ENCODE data around the gene STRN3. TPM values are rescaled to one million over a fixed set of nuclear protein-coding genes. Genes with fewer than 3 reads are reported as not detected.

STRN3 gene
- total and polyA plus RNA-seq, 2 of the 8 experiments (the other 6 are each of a cell fraction or from before 2014, with no cell fraction given) = 8.7 to 38.1 TPM

GRCh38 chr14:31029016-31029970 lies 3.1 kb upstream of the STRN3 start (continued):
- TF ChIP-seq, protein P1, sequence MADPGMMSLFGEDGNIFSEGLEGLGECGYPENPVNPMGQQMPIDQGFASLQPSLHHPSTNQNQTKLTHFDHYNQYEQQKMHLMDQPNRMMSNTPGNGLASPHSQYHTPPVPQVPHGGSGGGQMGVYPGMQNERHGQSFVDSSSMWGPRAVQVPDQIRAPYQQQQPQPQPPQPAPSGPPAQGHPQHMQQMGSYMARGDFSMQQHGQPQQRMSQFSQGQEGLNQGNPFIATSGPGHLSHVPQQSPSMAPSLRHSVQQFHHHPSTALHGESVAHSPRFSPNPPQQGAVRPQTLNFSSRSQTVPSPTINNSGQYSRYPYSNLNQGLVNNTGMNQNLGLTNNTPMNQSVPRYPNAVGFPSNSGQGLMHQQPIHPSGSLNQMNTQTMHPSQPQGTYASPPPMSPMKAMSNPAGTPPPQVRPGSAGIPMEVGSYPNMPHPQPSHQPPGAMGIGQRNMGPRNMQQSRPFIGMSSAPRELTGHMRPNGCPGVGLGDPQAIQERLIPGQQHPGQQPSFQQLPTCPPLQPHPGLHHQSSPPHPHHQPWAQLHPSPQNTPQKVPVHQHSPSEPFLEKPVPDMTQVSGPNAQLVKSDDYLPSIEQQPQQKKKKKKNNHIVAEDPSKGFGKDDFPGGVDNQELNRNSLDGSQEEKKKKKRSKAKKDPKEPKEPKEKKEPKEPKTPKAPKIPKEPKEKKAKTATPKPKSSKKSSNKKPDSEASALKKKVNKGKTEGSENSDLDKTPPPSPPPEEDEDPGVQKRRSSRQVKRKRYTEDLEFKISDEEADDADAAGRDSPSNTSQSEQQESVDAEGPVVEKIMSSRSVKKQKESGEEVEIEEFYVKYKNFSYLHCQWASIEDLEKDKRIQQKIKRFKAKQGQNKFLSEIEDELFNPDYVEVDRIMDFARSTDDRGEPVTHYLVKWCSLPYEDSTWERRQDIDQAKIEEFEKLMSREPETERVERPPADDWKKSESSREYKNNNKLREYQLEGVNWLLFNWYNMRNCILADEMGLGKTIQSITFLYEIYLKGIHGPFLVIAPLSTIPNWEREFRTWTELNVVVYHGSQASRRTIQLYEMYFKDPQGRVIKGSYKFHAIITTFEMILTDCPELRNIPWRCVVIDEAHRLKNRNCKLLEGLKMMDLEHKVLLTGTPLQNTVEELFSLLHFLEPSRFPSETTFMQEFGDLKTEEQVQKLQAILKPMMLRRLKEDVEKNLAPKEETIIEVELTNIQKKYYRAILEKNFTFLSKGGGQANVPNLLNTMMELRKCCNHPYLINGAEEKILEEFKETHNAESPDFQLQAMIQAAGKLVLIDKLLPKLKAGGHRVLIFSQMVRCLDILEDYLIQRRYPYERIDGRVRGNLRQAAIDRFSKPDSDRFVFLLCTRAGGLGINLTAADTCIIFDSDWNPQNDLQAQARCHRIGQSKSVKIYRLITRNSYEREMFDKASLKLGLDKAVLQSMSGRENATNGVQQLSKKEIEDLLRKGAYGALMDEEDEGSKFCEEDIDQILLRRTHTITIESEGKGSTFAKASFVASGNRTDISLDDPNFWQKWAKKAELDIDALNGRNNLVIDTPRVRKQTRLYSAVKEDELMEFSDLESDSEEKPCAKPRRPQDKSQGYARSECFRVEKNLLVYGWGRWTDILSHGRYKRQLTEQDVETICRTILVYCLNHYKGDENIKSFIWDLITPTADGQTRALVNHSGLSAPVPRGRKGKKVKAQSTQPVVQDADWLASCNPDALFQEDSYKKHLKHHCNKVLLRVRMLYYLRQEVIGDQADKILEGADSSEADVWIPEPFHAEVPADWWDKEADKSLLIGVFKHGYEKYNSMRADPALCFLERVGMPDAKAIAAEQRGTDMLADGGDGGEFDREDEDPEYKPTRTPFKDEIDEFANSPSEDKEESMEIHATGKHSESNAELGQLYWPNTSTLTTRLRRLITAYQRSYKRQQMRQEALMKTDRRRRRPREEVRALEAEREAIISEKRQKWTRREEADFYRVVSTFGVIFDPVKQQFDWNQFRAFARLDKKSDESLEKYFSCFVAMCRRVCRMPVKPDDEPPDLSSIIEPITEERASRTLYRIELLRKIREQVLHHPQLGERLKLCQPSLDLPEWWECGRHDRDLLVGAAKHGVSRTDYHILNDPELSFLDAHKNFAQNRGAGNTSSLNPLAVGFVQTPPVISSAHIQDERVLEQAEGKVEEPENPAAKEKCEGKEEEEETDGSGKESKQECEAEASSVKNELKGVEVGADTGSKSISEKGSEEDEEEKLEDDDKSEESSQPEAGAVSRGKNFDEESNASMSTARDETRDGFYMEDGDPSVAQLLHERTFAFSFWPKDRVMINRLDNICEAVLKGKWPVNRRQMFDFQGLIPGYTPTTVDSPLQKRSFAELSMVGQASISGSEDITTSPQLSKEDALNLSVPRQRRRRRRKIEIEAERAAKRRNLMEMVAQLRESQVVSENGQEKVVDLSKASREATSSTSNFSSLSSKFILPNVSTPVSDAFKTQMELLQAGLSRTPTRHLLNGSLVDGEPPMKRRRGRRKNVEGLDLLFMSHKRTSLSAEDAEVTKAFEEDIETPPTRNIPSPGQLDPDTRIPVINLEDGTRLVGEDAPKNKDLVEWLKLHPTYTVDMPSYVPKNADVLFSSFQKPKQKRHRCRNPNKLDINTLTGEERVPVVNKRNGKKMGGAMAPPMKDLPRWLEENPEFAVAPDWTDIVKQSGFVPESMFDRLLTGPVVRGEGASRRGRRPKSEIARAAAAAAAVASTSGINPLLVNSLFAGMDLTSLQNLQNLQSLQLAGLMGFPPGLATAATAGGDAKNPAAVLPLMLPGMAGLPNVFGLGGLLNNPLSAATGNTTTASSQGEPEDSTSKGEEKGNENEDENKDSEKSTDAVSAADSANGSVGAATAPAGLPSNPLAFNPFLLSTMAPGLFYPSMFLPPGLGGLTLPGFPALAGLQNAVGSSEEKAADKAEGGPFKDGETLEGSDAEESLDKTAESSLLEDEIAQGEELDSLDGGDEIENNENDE (IDR thresholded peaks at IDR 0.05; ENCODE audit: insufficient replicate concordance, low read length) = no peak
- TF ChIP-seq KDM1A (IDR thresholded peaks at IDR 0.05; ENCODE audit: borderline replicate concordance, low read length) (no peak), CTBP2 (IDR thresholded peaks at IDR 0.05; ENCODE audit: borderline replicate concordance, insufficient read depth, insufficient read length, low read length) (no peak), JUN (IDR thresholded peaks at IDR 0.05; ENCODE audit: low read depth, low read length) (no peak)

Data from H1 (cell line).